Trophoblast cell (in vitro differentiated cells and primary cell): Measurements from ENCODE around the gene SNRNP70.

Source experiments
- DNase-seq, 2 donors: peaks; one replicate each; pipeline ENCODE4 v3.0.0-alpha.2; 2016
- H2AFZ ChIP-seq: 2 replicates; pipeline ENCODE4 v1.6.1; 2013; ENCODE audit warnings: low read length, moderate library complexity, mild to moderate bottlenecking; ENCODE audit not compliant: insufficient read depth, poor library complexity
- H2AK5ac ChIP-seq: 2 replicates; pipeline ENCODE4 v1.6.1; 2013; ENCODE audit warnings: mild to moderate bottlenecking, low read length
- H2BK120ac ChIP-seq: 2 replicates; pipeline ENCODE4 v1.6.1; 2013; ENCODE audit warnings: low read length, mild to moderate bottlenecking, moderate library complexity; ENCODE audit not compliant: insufficient read depth, poor library complexity
- H2BK12ac ChIP-seq: 2 replicates; pipeline ENCODE4 v1.6.1; 2013; ENCODE audit warnings: mild to moderate bottlenecking, low read length, moderate library complexity
- H2BK5ac ChIP-seq: 2 replicates; pipeline ENCODE4 v1.6.1; 2013; ENCODE audit warnings: low read length, low read depth, moderate library complexity, mild to moderate bottlenecking; ENCODE audit not compliant: poor library complexity
- H3K14ac ChIP-seq: 2 replicates; pipeline ENCODE4 v1.6.1; 2013; ENCODE audit warnings: mild to moderate bottlenecking, low read length
- H3K18ac ChIP-seq: 2 replicates; pipeline ENCODE4 v1.6.1; 2013; ENCODE audit warnings: mild to moderate bottlenecking, low read length
- H3K23ac ChIP-seq: 2 replicates; pipeline ENCODE4 v1.6.1; 2013; ENCODE audit warnings: low read length
- H3K27ac ChIP-seq: 2 replicates; pipeline ENCODE4 v1.5.1; 2013; ENCODE audit warnings: low read depth, mild to moderate bottlenecking, inconsistent platforms, low read length, moderate library complexity
- H3K27me3 ChIP-seq: 2 replicates; pipeline ENCODE4 v1.6.1; 2013; ENCODE audit warnings: inconsistent platforms, mild to moderate bottlenecking, low read length, moderate library complexity; ENCODE audit not compliant: insufficient read depth
- H3K36me3 ChIP-seq, 2 experiments: 1 replicate in 1 of 2; 2 replicates in 1 of 2; pipeline ENCODE4 v1.6.1; 2013; ENCODE audit warnings: low read length in 2 of 2, mild to moderate bottlenecking in 2 of 2, moderate library complexity in 1 of 2; ENCODE audit not compliant: insufficient read depth in 2 of 2, control insufficient read depth in 1 of 2
- H3K4ac ChIP-seq: 2 replicates; pipeline ENCODE4 v1.6.1; 2013; ENCODE audit warnings: low read depth, mild to moderate bottlenecking, low read length, moderate library complexity
- H3K4me1 ChIP-seq, 2 experiments: 1 replicate in 1 of 2; 2 replicates in 1 of 2; pipeline ENCODE4 v1.6.1; 2013; ENCODE audit warnings: low read length in 2 of 2, mild to moderate bottlenecking in 2 of 2, moderate library complexity in 1 of 2; ENCODE audit not compliant: insufficient read depth in 2 of 2, control insufficient read depth in 1 of 2
- H3K4me2 ChIP-seq: 2 replicates; pipeline ENCODE4 v1.6.1; 2013; ENCODE audit warnings: inconsistent platforms, mild to moderate bottlenecking, low read length, moderate library complexity
- H3K4me3 ChIP-seq: 2 replicates; pipeline ENCODE4 v1.5.1; 2013; ENCODE audit warnings: mild to moderate bottlenecking, low read depth, low read length, inconsistent platforms
- H3K79me1 ChIP-seq: one replicate; pipeline ENCODE4 v1.6.1; 2013; ENCODE audit warnings: low read length
- H3K79me2 ChIP-seq: 2 replicates; pipeline ENCODE4 v1.6.1; 2013; ENCODE audit warnings: low read length, mild to moderate bottlenecking; ENCODE audit not compliant: control insufficient read depth, insufficient read depth, poor library complexity
- H3K9ac ChIP-seq: 2 replicates; pipeline ENCODE4 v1.6.1; 2013; ENCODE audit warnings: mild to moderate bottlenecking, low read length
- H3K9me3 ChIP-seq: 2 replicates; pipeline ENCODE4 v1.6.1; 2013; ENCODE audit warnings: low read depth, mild to moderate bottlenecking, control low read depth, inconsistent platforms, low read length; ENCODE audit not compliant: insufficient read depth
- H4K12ac ChIP-seq: 2 replicates; pipeline ENCODE4 v1.6.1; 2013; ENCODE audit warnings: low read depth, mild to moderate bottlenecking, low read length, moderate library complexity
- H4K8ac ChIP-seq: 2 replicates; pipeline ENCODE4 v1.6.1; 2013; ENCODE audit warnings: low read depth, mild to moderate bottlenecking, low read length, moderate library complexity
- H4K91ac ChIP-seq: one replicate; pipeline ENCODE4 v1.6.1; 2013; ENCODE audit warnings: low read depth, mild to moderate bottlenecking, low read length, moderate library complexity
- WGBS: extraction: QIAGEN DNeasy Blood & Tissue Kit; methylation state at CpG from one replicate; pipeline ENCODE4 v1.1.7; 2013; ENCODE audit warnings: missing lambda C conversion rate; ENCODE audit not compliant: insufficient read length, insufficient coverage; ENCODE audit errors: extremely low coverage; 5-methylcytosine and 5-hydroxymethylcytosine counted together

The SNRNP70 gene

DNA sequence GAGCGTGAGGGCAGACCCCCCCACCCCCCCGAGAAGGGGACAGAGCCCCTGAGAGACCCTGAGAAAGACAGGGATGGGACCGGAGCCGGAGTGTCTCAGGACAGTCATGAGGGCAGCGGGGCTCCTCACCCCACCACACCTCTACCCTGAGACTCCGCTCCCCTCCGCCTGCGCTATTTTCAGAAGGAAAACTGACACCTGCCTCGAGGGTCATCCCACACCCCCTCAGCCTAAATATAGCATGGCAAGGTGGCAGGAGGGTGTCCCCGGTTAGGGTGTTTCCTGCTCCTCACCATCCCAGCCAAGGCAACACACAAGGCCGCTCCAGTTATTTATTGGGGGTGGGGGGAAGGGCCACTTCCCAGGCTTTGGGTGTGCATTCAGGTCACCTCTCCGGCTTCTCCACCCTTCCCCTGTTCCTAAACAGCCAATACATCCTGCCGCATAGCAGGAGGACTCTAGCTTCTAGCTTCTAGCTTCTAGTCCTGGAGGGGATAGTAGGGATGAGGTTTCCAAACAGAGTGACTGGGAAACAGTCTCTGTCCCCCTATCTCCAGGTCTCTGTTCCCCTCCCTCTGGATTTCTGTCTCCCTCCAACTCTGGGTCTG is 19.2 kb upstream of the SNRNP70 start:
- Histone ChIP-seq H3K14ac (peak overlapping the region; percentile 69), H3K18ac (no peak overlapping the region), H3K27ac (no peak overlapping the region), H4K12ac (no peak overlapping the region), H3K9ac (no peak overlapping the region), H3K23ac (no peak overlapping the region), H2AK5ac (peak overlapping the region; percentile 90), H3K4ac (no peak overlapping the region), H3K4me1 (peaks cover 21 to 26% of the 10 kb centered on the region in 2 experiments), H4K8ac (peak overlapping the region; percentile 80), H2BK12ac (peak overlapping the region; percentile 87), H3K9me3 (peaks cover 16% of the 10 kb centered on the region), H2BK120ac (peak overlapping the region; percentile 44), H3K4me3 (no peak overlapping the region), H3K79me1 (peaks cover 17% of the 10 kb centered on the region), H3K79me2 (peaks cover 4% of the 10 kb centered on the region), H4K91ac (peak overlapping the region; percentile 89), H3K27me3 (peaks cover 11% of the 10 kb centered on the region), H2BK5ac (no peak overlapping the region), H2AFZ (peak overlapping the region; percentile 28), H3K4me2 (no peak overlapping the region), H3K36me3 (peaks cover 0 to 2% of the 10 kb centered on the region in 2 experiments)
- no peak for DNase-seq
- no CpG with 5 or more reads among the region's 13 CpGs for WGBS

DNA sequence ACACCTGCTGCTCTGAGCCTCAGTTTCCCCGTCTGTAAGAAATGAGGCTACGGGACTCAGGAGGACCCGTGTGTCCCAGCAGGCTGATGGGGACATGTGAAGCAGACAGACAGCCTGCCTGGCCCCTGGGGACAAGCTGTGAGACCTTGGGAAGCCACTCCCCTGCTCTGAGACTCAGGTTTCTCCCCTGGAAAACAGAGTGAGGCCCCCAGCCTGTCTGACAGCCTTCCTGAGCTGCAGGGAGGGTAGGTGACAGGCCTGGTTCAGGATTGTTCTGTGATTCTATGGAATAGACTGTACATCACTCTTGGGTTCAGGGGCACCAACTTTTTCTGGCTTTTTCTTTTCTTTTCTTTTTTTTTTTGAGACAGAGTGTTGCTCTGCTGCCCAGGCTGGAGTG is 17.7 kb upstream of the SNRNP70 start:
- no peak overlapping the region for H3K4me2 ChIP-seq
- H3K9me3 ChIP-seq, result peaks cover 26% of the 10 kb centered on the region

DNA sequence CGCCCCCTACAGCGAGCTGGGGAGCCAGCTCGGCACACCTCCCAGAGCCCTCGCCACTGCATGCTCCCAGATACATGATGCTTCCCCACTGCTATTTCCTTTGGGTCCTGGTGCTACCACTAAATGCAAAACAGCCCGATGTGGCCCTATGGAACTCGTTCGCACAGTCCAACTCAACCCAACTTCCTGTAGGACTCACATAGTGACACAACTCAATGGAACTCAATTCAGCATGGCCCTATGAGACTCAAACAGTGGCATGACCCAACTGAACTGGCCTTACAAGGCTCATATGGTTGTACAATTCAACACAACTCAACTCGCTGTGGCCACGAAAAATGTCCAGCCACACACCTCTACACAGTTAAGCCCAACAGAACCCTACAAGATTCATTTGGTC is 16.2 kb upstream of the SNRNP70 start:
- Histone ChIP-seq H3K9ac (no peak overlapping the region), H3K27ac (no peak overlapping the region), H3K4ac (no peak overlapping the region), H2AK5ac (no peak overlapping the region), H3K27me3 (peaks cover 31% of the 10 kb centered on the region), H3K18ac (no peak overlapping the region), H2BK5ac (no peak overlapping the region), H4K8ac (no peak overlapping the region), H3K4me3 (no peak overlapping the region), H3K14ac (no peak overlapping the region), H2BK120ac (no peak overlapping the region), H4K91ac (no peak overlapping the region), H4K12ac (no peak overlapping the region), H3K36me3 (no peaks in the 10 kb centered on the region), H2BK12ac (no peak overlapping the region), H2AFZ (no peak overlapping the region), H3K4me2 (no peak overlapping the region), H3K4me1 (peaks cover 13 to 21% of the 10 kb centered on the region in 2 experiments), H3K79me1 (peaks cover 17% of the 10 kb centered on the region), H3K79me2 (peaks cover 4% of the 10 kb centered on the region), H3K9me3 (peaks cover 26% of the 10 kb centered on the region), H3K23ac (no peak overlapping the region)
- no peak for DNase-seq
- no CpG with 5 or more reads among the region's 9 CpGs for WGBS

More for the DNA sequence above, 17.7 kb upstream of the SNRNP70 start:
- no peak overlapping the region for H2AK5ac ChIP-seq
- H3K18ac ChIP-seq, result no peak overlapping the region
- no peak overlapping the region for H3K9ac ChIP-seq
- no peak overlapping the region for H2BK5ac ChIP-seq
- H3K23ac ChIP-seq, result no peak overlapping the region
- H4K91ac ChIP-seq, result no peak overlapping the region
- H2BK12ac ChIP-seq, result no peak overlapping the region
- H4K12ac ChIP-seq, result no peak overlapping the region
- H2AFZ ChIP-seq, result no peak overlapping the region
- H3K79me2 ChIP-seq, result peaks cover 4% of the 10 kb centered on the region
- no peak overlapping the region for H3K4ac ChIP-seq
- H3K4me3 ChIP-seq, result no peak overlapping the region
- H4K8ac ChIP-seq, result no peak overlapping the region
- no peak overlapping the region for H3K27ac ChIP-seq
- H3K36me3 ChIP-seq, result no peaks in the 10 kb centered on the region
- H3K79me1 ChIP-seq, result peaks cover 17% of the 10 kb centered on the region
- H3K14ac ChIP-seq, result no peak overlapping the region
- no CpG with 5 or more reads among the region's 3 CpGs for WGBS
- peaks cover 21 to 27% of the 10 kb centered on the region in 2 experiments for H3K4me1 ChIP-seq
- no peak overlapping the region for H2BK120ac ChIP-seq
- no peak for DNase-seq
- H3K27me3 ChIP-seq, result peaks cover 22% of the 10 kb centered on the region

DNA sequence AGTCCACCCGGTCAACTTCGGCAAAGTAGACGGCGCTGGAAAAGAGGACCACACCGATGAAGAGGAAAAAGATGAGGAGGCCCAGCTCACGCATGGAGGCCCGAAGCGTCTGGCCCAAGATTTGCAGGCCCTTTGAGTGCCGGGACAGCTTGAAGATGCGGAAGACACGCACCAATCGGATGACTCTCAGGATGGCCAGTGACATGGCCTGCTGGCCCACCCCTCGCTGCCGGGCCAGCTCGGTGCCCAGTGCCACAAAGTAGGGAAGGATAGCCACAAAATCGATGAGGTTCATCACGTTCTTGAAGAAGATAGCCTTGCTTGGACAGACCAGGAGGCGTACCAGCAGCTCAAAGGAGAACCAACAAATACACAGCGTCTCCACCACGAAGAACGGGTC is 14.8 kb upstream of the SNRNP70 start:
- Histone ChIP-seq H2BK5ac (no peak overlapping the region), H2BK12ac (no peak overlapping the region), H4K8ac (no peak overlapping the region), H3K79me1 (peaks cover 7% of the 10 kb centered on the region), H3K27me3 (peaks cover 31% of the 10 kb centered on the region), H3K4me1 (peaks cover 7 to 13% of the 10 kb centered on the region in 2 experiments), H3K9ac (no peak overlapping the region), H2BK120ac (no peak overlapping the region), H3K9me3 (peaks cover 26% of the 10 kb centered on the region), H3K27ac (no peak overlapping the region), H3K18ac (no peak overlapping the region), H3K4ac (no peak overlapping the region), H3K4me2 (no peak overlapping the region), H3K79me2 (no peaks in the 10 kb centered on the region), H3K23ac (no peak overlapping the region), H2AK5ac (no peak overlapping the region), H3K4me3 (no peak overlapping the region), H2AFZ (no peak overlapping the region), H4K12ac (no peak overlapping the region), H4K91ac (no peak overlapping the region), H3K36me3 (no peaks in the 10 kb centered on the region), H3K14ac (no peak overlapping the region)
- WGBS, result no CpG with 5 or more reads among the region's 21 CpGs
- DNase-seq, result no peak
